Right lobe of liver (tissue), 4 donors: ENCODE data around the gene DNAJC25.

ENCODE experiments used
- CTCF ChIP-seq, 4 donors: fragments of 200-600 bp in 3 of 4; fragments of 450-650 bp in 1 of 4; IDR thresholded peaks; one replicate each; pipeline versions ENCODE4 v1.5.1 to v1.8.0; 2016 to 2022; ENCODE audit warnings: antibody characterized with exemption in 4 of 4, mild to moderate bottlenecking in 2 of 4
- POLR2A ChIP-seq: fragments of 450-650 bp; IDR thresholded peaks from one replicate; pipeline ENCODE4 v1.6.1; 2017; ENCODE audit warnings: antibody characterized with exemption, mild to moderate bottlenecking
- donor health status: DM: no; HTN: no; CAD: no.
- donor health status: DM: no; HTN: no; CAD: no.
- donor health status: DM: no; HTN: yes; CAD: no.

DNA sequence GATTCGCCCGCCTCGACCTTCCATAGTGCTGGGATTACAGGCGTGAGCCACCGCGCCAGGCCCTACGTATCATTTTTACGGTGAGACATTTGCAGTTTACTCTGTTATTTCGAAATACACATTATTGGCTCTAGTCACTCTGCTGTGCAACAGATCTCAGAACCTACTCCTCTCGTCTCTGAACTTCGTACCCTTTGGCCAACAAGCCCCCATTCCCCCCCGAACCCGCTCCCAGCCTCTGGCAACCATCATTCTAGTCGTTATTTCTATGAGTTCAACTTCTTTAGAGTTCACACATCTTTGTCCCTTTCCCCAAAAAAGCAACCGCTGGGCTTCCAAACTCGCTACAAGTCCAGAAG lies 32.4 kb upstream of the DNAJC25 start:
- no peak for TF ChIP-seq CTCF (IDR thresholded peaks at IDR 0.05)
- no peak for TF ChIP-seq POLR2A
